Stimulated activated CD8-positive, alpha-beta memory T cell treated with anti-CD3 and anti-CD28 coated beads, Interleukin-15, amount 100 ng/mL, for 1 hour (primary cell): ENCODE results near the gene GALNTL6.
"Not testable (repeated sequence)": the region's sequence is repeated elsewhere in the genome, so short reads cannot be mapped to it uniquely, and the experiment has no call there.

Experiments used
- DNase-seq: peaks from one replicate; pipeline ENCODE4 v3.0.0-alpha.2; 2020; ENCODE audit warnings: low read depth

Gene GALNTL6

GRCh38 chr4:172666711-172667368 is 853.6 kb downstream of the GALNTL6 start:
- DNase-seq, result no peak

GRCh38 chr4:172674811-172675210 is 861.6 kb downstream of the GALNTL6 start:
- DNase-seq, result no peak

GRCh38 chr4:172675232-172675631 is 862.0 kb downstream of the GALNTL6 start:
- DNase-seq, result no peak

- DNase-seq, result no peak
Observed at GRCh38 chr4:172680691-172681090, 867.5 kb downstream of the GALNTL6 start.

GRCh38 chr4:172683021-172683420 is 869.8 kb downstream of the GALNTL6 start:
- no peak for DNase-seq

- no peak for DNase-seq
Observed at GRCh38 chr4:172686021-172686420, 872.8 kb downstream of the GALNTL6 start.

GRCh38 chr4:172688534-172688933 is 875.3 kb downstream of the GALNTL6 start:
- no peak for DNase-seq

GRCh38 chr4:172691552-172691951 is 878.3 kb downstream of the GALNTL6 start:
- no peak for DNase-seq

GRCh38 chr4:172692701-172693100 is 879.5 kb downstream of the GALNTL6 start:
- no peak for DNase-seq

GRCh38 chr4:172698256-172698655 is 885.1 kb downstream of the GALNTL6 start:
- DNase-seq, result no peak

- no peak for DNase-seq
Observed at GRCh38 chr4:172705565-172705964, 892.4 kb downstream of the GALNTL6 start.

- no peak for DNase-seq
Observed at GRCh38 chr4:172706000-172706399, 892.8 kb downstream of the GALNTL6 start.

GRCh38 chr4:172707622-172708021 is 894.4 kb downstream of the GALNTL6 start:
- no peak for DNase-seq

- DNase-seq, result no peak
Observed at GRCh38 chr4:172708184-172708583, 895.0 kb downstream of the GALNTL6 start.

- DNase-seq, result no peak
Observed at GRCh38 chr4:172709376-172709775, 896.2 kb downstream of the GALNTL6 start.

GRCh38 chr4:172716291-172716690 is 903.1 kb downstream of the GALNTL6 start:
- no peak for DNase-seq

GRCh38 chr4:172721659-172722058 is 908.5 kb downstream of the GALNTL6 start:
- no peak for DNase-seq

- DNase-seq, result no peak
Observed at GRCh38 chr4:172725581-172725980, 912.4 kb downstream of the GALNTL6 start.

GRCh38 chr4:172726001-172726423 is 912.8 kb downstream of the GALNTL6 start:
- DNase-seq, result no peak

- no peak for DNase-seq
Observed at GRCh38 chr4:172727631-172728030, 914.4 kb downstream of the GALNTL6 start.

- not testable (repeated sequence) for DNase-seq
Observed at GRCh38 chr4:172733645-172734044, 920.4 kb downstream of the GALNTL6 start.

- DNase-seq, result no peak
Observed at GRCh38 chr4:172734555-172734954, 921.4 kb downstream of the GALNTL6 start.

- no peak for DNase-seq
Observed at GRCh38 chr4:172736046-172736445, 922.8 kb downstream of the GALNTL6 start.

GRCh38 chr4:172740434-172740833 is 927.2 kb downstream of the GALNTL6 start:
- no peak for DNase-seq
